IMR-90 (cell line): Measurements from ENCODE around the gene PRRC1. TPM values are rescaled to one million over a fixed set of nuclear protein-coding genes. Genes with fewer than 3 reads are reported as not detected.

ENCODE experiments used
- ATAC-seq: fragments of 200-7000 bp; cut with Tn5 transposase; 2 replicates; pipeline ENCODE4 v1.9.1; 2020; ENCODE audit warnings: low read depth, mild to moderate bottlenecking, moderate library complexity
- BruUV-seq: library from RNA; stranded (reverse); fragments of 400-500 nt; replicated peaks from 2 replicates; lab custom pipeline; 2021; lab: Mats Ljungman, UMichigan
- CTCF ChIA-PET: fragments of 300-600 bp; formaldehyde crosslinking; extraction: SDS; loops from one replicate; lab custom pipeline; 2021; ENCODE audit warnings: antibody characterized with exemption; lab: Yijun Ruan, JAX
- POLR2A ChIA-PET: fragments of 300-600 bp; sonication (Branson Sonifier 250); formaldehyde crosslinking; loops from one replicate; lab custom pipeline; 2022; ENCODE audit warnings: antibody characterized with exemption; ENCODE audit not compliant: unreplicated experiment; lab: Charles Lee
- DNase-seq: peaks from one replicate; pipeline ENCODE4 v3.0.0; 2013
- H2AFZ ChIP-seq: replicated peaks from 2 replicates; pipeline ENCODE3; 2013; ENCODE audit warnings: low read length, mild to moderate bottlenecking; ENCODE audit not compliant: poor library complexity
- H2AK5ac ChIP-seq: 2 replicates; pipeline ENCODE4 v1.6.1; 2013; ENCODE audit warnings: low read depth, low read length, inconsistent platforms
- H2AK9ac ChIP-seq: replicated peaks from 2 replicates; pipeline ENCODE3; 2013; ENCODE audit warnings: mild to moderate bottlenecking, low read depth, low read length, moderate library complexity; ENCODE audit not compliant: poor library complexity
- H2BK120ac ChIP-seq: 2 replicates; pipeline ENCODE4 v1.6.1; 2013; ENCODE audit warnings: low read depth, low read length, inconsistent platforms
- H2BK15ac ChIP-seq: 3 replicates; pipeline ENCODE4 v1.6.1; 2013; ENCODE audit warnings: low read depth, low read length, inconsistent platforms
- H2BK20ac ChIP-seq: 2 replicates; pipeline ENCODE4 v1.6.1; 2013; ENCODE audit warnings: low read depth, mild to moderate bottlenecking, inconsistent platforms, low read length, moderate library complexity
- H2BK5ac ChIP-seq: 2 replicates; pipeline ENCODE4 v1.6.1; 2013; ENCODE audit warnings: mild to moderate bottlenecking, low read depth, low read length, inconsistent platforms; ENCODE audit not compliant: poor library complexity, severe bottlenecking
- H3K14ac ChIP-seq: replicated peaks from 2 replicates; pipeline ENCODE4 v1.6.1; 2013; ENCODE audit warnings: low read depth, low read length, inconsistent platforms
- H3K18ac ChIP-seq: 2 replicates; pipeline ENCODE4 v1.6.1; 2013; ENCODE audit warnings: low read depth, low read length, control low read depth
- H3K23ac ChIP-seq: 2 replicates; pipeline ENCODE4 v1.6.1; 2013; ENCODE audit warnings: low read depth, low read length, inconsistent platforms
- H3K27ac ChIP-seq: 2 replicates; pipeline ENCODE4 v1.5.1; 2013; ENCODE audit warnings: mild to moderate bottlenecking, control low read depth, low read length; ENCODE audit not compliant: insufficient read depth
- H3K27me3 ChIP-seq: 2 replicates; pipeline ENCODE4 v1.6.1; 2013; ENCODE audit warnings: low read length; ENCODE audit not compliant: control insufficient read depth, insufficient read depth
- H3K36me3 ChIP-seq: 2 replicates; pipeline ENCODE4 v1.6.1; 2013; ENCODE audit warnings: low read length, mixed read lengths; ENCODE audit not compliant: control insufficient read depth, insufficient read depth
- H3K4ac ChIP-seq: 2 replicates; pipeline ENCODE4 v1.6.1; 2013; ENCODE audit warnings: low read depth, low read length, inconsistent platforms
- H3K4me1 ChIP-seq: 2 replicates; pipeline ENCODE4 v1.6.1; 2013; ENCODE audit warnings: low read length, mixed read lengths; ENCODE audit not compliant: control insufficient read depth, insufficient read depth
- H3K4me2 ChIP-seq: 2 replicates; pipeline ENCODE4 v1.6.1; 2013; ENCODE audit warnings: low read depth, mild to moderate bottlenecking, control low read depth, low read length, moderate library complexity
- H3K4me3 ChIP-seq: 2 replicates; pipeline ENCODE4 v1.5.1; 2013; ENCODE audit warnings: low read depth, mild to moderate bottlenecking, control low read depth, low read length, moderate library complexity; ENCODE audit not compliant: insufficient read depth
- H3K56ac ChIP-seq: 2 replicates; pipeline ENCODE4 v1.6.1; 2013; ENCODE audit warnings: low read length, inconsistent platforms; ENCODE audit not compliant: insufficient read depth; ENCODE audit errors: extremely low read depth
- H3K79me1 ChIP-seq, 2 experiments: 2 replicates each; pipeline ENCODE4 v1.6.1; 2013; ENCODE audit warnings: low read length in 2 of 2, inconsistent platforms in 1 of 2, low read depth in 1 of 2
- H3K9ac ChIP-seq: 2 replicates; pipeline ENCODE4 v1.6.1; 2013; ENCODE audit warnings: low read depth, low read length, control low read depth
- H3K9me1 ChIP-seq: 2 replicates; pipeline ENCODE4 v1.6.1; 2013; ENCODE audit warnings: low read length, inconsistent platforms; ENCODE audit not compliant: insufficient read depth
- H3K9me3 ChIP-seq: 2 replicates; pipeline ENCODE4 v1.6.1; 2013; ENCODE audit warnings: low read length; ENCODE audit not compliant: control insufficient read depth, insufficient read depth
- H4K20me1 ChIP-seq: 2 replicates; pipeline ENCODE4 v1.6.1; 2013; ENCODE audit warnings: low read length, inconsistent platforms; ENCODE audit not compliant: insufficient read depth
- H4K5ac ChIP-seq: 2 replicates; pipeline ENCODE4 v1.6.1; 2013; ENCODE audit warnings: mild to moderate bottlenecking, low read depth, low read length, control low read depth
- H4K8ac ChIP-seq, 2 experiments: 2 replicates each; pipeline ENCODE4 v1.6.1; 2013; ENCODE audit warnings: low read depth in 2 of 2, low read length in 2 of 2, control low read depth in 1 of 2, inconsistent platforms in 1 of 2
- H4K91ac ChIP-seq: 2 replicates; pipeline ENCODE4 v1.6.1; 2013; ENCODE audit warnings: low read depth, low read length, inconsistent platforms; ENCODE audit not compliant: insufficient read depth
- CEBPB ChIP-seq: IDR thresholded peaks from 2 replicates; pipeline ENCODE4 v1.6.1; 2012; ENCODE audit warnings: low read depth, low read length, improper control_type of control experiment
- CHD1 ChIP-seq: IDR thresholded peaks from 2 replicates; pipeline ENCODE4 v1.6.1; 2012; ENCODE audit warnings: low read depth, low read length, improper control_type of control experiment
- FOS ChIP-seq: fragments of 150-350 bp; IDR thresholded peaks from 2 replicates; pipeline ENCODE4 v1.6.1; 2016; ENCODE audit warnings: low read depth, low read length
- MAFK ChIP-seq: IDR thresholded peaks from 2 replicates; pipeline ENCODE4 v1.6.1; 2012; ENCODE audit warnings: low read depth, low read length, improper control_type of control experiment
- MAZ ChIP-seq: IDR thresholded peaks from 2 replicates; pipeline ENCODE4 v1.6.1; 2012; ENCODE audit warnings: low read depth, mild to moderate bottlenecking, low read length, improper control_type of control experiment, moderate library complexity, borderline replicate concordance
- MXI1 ChIP-seq: IDR thresholded peaks from 2 replicates; pipeline ENCODE4 v1.6.1; 2012; ENCODE audit warnings: low read depth, mild to moderate bottlenecking, low read length, moderate library complexity, borderline replicate concordance
- NFE2L2 ChIP-seq: fragments of 150-350 bp; IDR thresholded peaks from 2 replicates; pipeline ENCODE4 v1.6.1; 2016; ENCODE audit warnings: low read depth, mild to moderate bottlenecking, low read length
- POLR2A ChIP-seq: IDR thresholded peaks from 2 replicates; pipeline ENCODE4 v1.6.1; 2012; ENCODE audit warnings: mild to moderate bottlenecking, low read depth, low read length
- RAD21 ChIP-seq: IDR thresholded peaks from 2 replicates; pipeline ENCODE4 v1.6.1; 2012; ENCODE audit warnings: low read length, improper control_type of control experiment
- RCOR1 ChIP-seq: IDR thresholded peaks from 2 replicates; pipeline ENCODE4 v1.6.1; 2012; ENCODE audit warnings: mild to moderate bottlenecking, low read length, improper control_type of control experiment; ENCODE audit not compliant: insufficient replicate concordance
- RFX5 ChIP-seq: IDR thresholded peaks from 2 replicates; pipeline ENCODE4 v1.8.0; 2012; ENCODE audit warnings: low read depth, mild to moderate bottlenecking, low read length, moderate library complexity
- SMC3 ChIP-seq: fragments of 150-350 bp; IDR thresholded peaks from 2 replicates; pipeline ENCODE4 v1.6.1; 2016; ENCODE audit warnings: low read depth, mild to moderate bottlenecking, antibody characterized with exemption, low read length, moderate library complexity
- WGBS, 2 experiments: methylation state at CpG; one replicate each; pipeline versions ENCODE4 v1.1.5 to v1.1.7; 2013; ENCODE audit warnings: missing lambda C conversion rate in 2 of 2; ENCODE audit not compliant: insufficient read length in 1 of 2; ENCODE audit errors: extremely low coverage in 2 of 2; 5-methylcytosine and 5-hydroxymethylcytosine counted together
- dilution Hi-C: fragments of 300-500 bp; cut with HindIII; formaldehyde crosslinking; loops from one replicate; pipeline ENCODE4 v1.14.3; 2018; ENCODE audit warnings: low sequenced_read_pairs; ENCODE audit not compliant: unreplicated experiment
- in situ Hi-C: fragments of 300-500 bp; cut with MboI; formaldehyde crosslinking; loops from 3 replicates; pipeline ENCODE4 v1.14.3; 2019; ENCODE audit warnings: low sequenced_read_pairs, inconsistent platforms, mixed read lengths
- intact Hi-C: fragments of 100-400 bp; cut with micrococcal nuclease; formaldehyde crosslinking; loops from 2 replicates; pipeline ENCODE4 v1.10.0; 2022
- polyA plus RNA-seq, 3 experiments: library from polyadenylated mRNA; depleted of rRNA; stranded (reverse); fragments of >200 nt; gene quantifications; 2 replicates each; pipeline ENCODE4 v1.2.3, GENCODE V29; 2012; ENCODE audit warnings: low replicate concordance in 1 of 3
- total RNA-seq: library from RNA; depleted of rRNA; stranded (reverse); fragments of >200 nt; gene quantifications from 2 replicates; pipeline ENCODE4 v1.2.3, GENCODE V29; 2012
- TF ChIP-seq, protein P1 (sequence below): fragments of 150-350 bp; IDR thresholded peaks from 2 replicates; pipeline ENCODE4 v1.6.1; 2016; ENCODE audit warnings: low read depth, mild to moderate bottlenecking, low read length, moderate library complexity, borderline replicate concordance
- TF ChIP-seq, protein P2 (sequence below): conservative IDR thresholded peaks from 2 replicates; pipeline ENCODE4 v1.5.1; 2012; ENCODE audit warnings: mild to moderate bottlenecking, low read depth, low read length, improper control_type of control experiment
- TF ChIP-seq, protein P3 (sequence below): fragments of 150-350 bp; IDR thresholded peaks from 2 replicates; pipeline ENCODE4 v1.6.1; 2017; ENCODE audit warnings: mild to moderate bottlenecking, antibody characterized with exemption, low read length, low read depth

The PRRC1 gene
- total and polyA plus RNA-seq, 2 of the 4 experiments (the other 2 are of a cell fraction) = 46.8 to 63.1 TPM

DNA sequence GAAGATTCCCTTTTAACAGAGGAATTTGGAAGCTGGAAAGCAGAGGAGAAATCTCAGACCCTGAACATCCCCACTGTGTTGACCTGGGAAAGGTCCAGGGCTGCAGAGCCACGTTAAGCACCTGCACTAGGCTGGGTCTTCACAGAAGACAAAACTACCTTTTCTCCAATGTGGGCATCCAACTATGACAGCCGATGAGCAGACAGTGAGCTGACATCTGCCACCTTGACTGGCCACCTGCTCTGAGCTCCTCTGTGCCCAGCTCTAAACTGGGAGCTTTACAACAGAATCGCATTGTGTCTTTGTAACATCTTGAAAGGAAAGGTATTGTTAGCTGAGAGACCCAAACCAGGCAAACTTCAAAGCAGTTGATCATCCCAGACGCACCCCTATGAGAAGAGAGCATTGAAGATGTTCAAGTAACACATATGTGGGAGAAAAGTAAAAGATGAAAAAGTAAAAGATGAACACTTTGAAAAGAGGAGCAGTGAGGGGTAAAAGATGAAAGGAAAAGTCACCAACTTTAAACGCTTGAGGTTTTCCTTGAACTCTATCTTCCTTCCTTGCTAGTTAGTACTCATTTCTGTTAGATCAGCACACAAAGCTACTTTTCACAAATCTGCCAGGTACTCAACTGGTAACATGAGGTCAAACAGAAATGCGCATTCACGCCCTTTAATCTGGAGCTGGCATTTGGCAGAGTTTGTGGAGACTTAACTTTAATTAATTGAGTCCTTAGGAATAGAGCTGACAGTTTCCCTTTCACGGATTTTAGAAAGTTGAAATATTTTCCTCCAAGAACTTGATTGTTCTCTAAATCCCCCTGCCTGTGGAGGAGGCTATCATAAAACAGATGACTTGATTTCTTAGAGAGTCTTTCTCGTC is 78.3 kb downstream of the PRRC1 start:
- H3K9me3 ChIP-seq = no peaks in the 10 kb centered on the region
- H3K18ac ChIP-seq = no peak overlapping the region
- no peaks in the 10 kb centered on the region for H3K79me1 ChIP-seq
- H2BK5ac ChIP-seq = no peak overlapping the region
- H3K27me3 ChIP-seq = peaks cover 14% of the 10 kb centered on the region
- no peak overlapping the region for H2AFZ ChIP-seq
- ATAC-seq (no peak), DNase-seq (no peak)
- dilution Hi-C loops = no loop called here
- no peaks in the 10 kb centered on the region for H3K9me1 ChIP-seq
- H3K4me2 ChIP-seq = no peak overlapping the region
- no peak overlapping the region for H4K8ac ChIP-seq
- intact Hi-C loops = no loop called here
- H4K20me1 ChIP-seq = no peaks in the 10 kb centered on the region
- ChIA-PET POLR2A (no interaction called here), CTCF (interaction anchor here (1.4 kb wide), 1 partner anchor 9 kb away, joined by 3 read pairs; no protein-coding TSS in a partner anchor)
- 100% methylated on average over 1 of the region's 9 CpGs; no CpG with 5 or more reads in 1 of the 2 experiments for WGBS, 2 experiments
- in situ Hi-C loops = loop anchor here (25.0 kb wide), 1 partner anchor 1242 kb away; no protein-coding TSS in a partner anchor
- no peak overlapping the region for H2AK9ac ChIP-seq
- H4K5ac ChIP-seq = no peak overlapping the region
- H2BK20ac ChIP-seq = no peak overlapping the region
- H3K14ac ChIP-seq = no peak overlapping the region
- no peak overlapping the region for H3K23ac ChIP-seq
- H3K4me1 ChIP-seq = no peaks in the 10 kb centered on the region
- no peak overlapping the region for H3K4ac ChIP-seq
- H3K4me3 ChIP-seq = no peak overlapping the region
- H2BK15ac ChIP-seq = no peak overlapping the region
- no peak overlapping the region for H3K9ac ChIP-seq
- no peak overlapping the region for H2AK5ac ChIP-seq
- no peak overlapping the region for H4K91ac ChIP-seq
- H3K36me3 ChIP-seq = no peaks in the 10 kb centered on the region
- BruUV-seq = no TSS peak
- H3K56ac ChIP-seq = no peak overlapping the region
- no peak overlapping the region for H3K27ac ChIP-seq
- H2BK120ac ChIP-seq = no peak overlapping the region
- TF ChIP-seq, protein P1, sequence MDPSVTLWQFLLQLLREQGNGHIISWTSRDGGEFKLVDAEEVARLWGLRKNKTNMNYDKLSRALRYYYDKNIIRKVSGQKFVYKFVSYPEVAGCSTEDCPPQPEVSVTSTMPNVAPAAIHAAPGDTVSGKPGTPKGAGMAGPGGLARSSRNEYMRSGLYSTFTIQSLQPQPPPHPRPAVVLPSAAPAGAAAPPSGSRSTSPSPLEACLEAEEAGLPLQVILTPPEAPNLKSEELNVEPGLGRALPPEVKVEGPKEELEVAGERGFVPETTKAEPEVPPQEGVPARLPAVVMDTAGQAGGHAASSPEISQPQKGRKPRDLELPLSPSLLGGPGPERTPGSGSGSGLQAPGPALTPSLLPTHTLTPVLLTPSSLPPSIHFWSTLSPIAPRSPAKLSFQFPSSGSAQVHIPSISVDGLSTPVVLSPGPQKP = no peak
- TF ChIP-seq POLR2A = no peak
- TF ChIP-seq FOS = no peak
- no peak for TF ChIP-seq CHD1
- TF ChIP-seq RAD21 = no peak
- TF ChIP-seq RFX5 = no peak
- TF ChIP-seq CEBPB = no peak
- TF ChIP-seq NFE2L2 = no peak
- TF ChIP-seq, protein P2, sequence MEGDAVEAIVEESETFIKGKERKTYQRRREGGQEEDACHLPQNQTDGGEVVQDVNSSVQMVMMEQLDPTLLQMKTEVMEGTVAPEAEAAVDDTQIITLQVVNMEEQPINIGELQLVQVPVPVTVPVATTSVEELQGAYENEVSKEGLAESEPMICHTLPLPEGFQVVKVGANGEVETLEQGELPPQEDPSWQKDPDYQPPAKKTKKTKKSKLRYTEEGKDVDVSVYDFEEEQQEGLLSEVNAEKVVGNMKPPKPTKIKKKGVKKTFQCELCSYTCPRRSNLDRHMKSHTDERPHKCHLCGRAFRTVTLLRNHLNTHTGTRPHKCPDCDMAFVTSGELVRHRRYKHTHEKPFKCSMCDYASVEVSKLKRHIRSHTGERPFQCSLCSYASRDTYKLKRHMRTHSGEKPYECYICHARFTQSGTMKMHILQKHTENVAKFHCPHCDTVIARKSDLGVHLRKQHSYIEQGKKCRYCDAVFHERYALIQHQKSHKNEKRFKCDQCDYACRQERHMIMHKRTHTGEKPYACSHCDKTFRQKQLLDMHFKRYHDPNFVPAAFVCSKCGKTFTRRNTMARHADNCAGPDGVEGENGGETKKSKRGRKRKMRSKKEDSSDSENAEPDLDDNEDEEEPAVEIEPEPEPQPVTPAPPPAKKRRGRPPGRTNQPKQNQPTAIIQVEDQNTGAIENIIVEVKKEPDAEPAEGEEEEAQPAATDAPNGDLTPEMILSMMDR = no peak
- no peak for TF ChIP-seq MAZ
- no peak for TF ChIP-seq MAFK
- TF ChIP-seq, protein P3, sequence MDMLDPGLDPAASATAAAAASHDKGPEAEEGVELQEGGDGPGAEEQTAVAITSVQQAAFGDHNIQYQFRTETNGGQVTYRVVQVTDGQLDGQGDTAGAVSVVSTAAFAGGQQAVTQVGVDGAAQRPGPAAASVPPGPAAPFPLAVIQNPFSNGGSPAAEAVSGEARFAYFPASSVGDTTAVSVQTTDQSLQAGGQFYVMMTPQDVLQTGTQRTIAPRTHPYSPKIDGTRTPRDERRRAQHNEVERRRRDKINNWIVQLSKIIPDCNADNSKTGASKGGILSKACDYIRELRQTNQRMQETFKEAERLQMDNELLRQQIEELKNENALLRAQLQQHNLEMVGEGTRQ = no peak
- no peak for TF ChIP-seq MXI1
- TF ChIP-seq RCOR1 = no peak
- no peak for TF ChIP-seq SMC3
